Measurements from ENCODE around the gene CNTNAP2.
"Not testable (repeated sequence)": the region's sequence is repeated elsewhere in the genome, so short reads cannot be mapped to it uniquely, and the experiment has no call there.

CNTNAP2 gene

DNA sequence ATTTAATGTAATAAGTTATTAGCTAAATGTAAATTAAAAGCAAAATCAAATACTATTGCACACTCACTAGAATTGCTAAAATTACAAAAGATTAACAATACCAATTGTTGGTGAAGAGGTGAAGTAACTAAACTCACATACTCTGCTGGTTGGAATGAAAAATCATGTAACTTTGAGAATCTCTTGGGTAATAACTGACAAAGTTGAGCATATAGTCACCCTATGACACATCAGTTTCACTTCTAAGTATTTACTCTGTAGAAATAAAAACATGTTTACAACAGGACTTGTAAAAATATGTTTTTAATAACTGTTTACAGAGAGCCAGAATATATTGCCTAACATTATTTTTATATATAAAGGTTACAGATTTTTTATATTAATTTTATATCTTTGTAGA is 33.6 kb downstream of the CNTNAP2 start:
- no peak for DNase-seq (ENCODE audit: low read depth)

GRCh38 chr7:146172112-146172511 is 55.5 kb downstream of the CNTNAP2 start:
- DNase-seq (ENCODE audit: low read depth): no peak

- no peak for DNase-seq (ENCODE audit: low read depth)
Observed at GRCh38 chr7:146175716-146176115, 59.1 kb downstream of the CNTNAP2 start.

GRCh38 chr7:146176860-146177259 is 60.3 kb downstream of the CNTNAP2 start:
- DNase-seq (ENCODE audit: low read depth): no peak

- no peak for DNase-seq (ENCODE audit: low read depth)
Observed at GRCh38 chr7:146177301-146177700, 60.7 kb downstream of the CNTNAP2 start.

DNA sequence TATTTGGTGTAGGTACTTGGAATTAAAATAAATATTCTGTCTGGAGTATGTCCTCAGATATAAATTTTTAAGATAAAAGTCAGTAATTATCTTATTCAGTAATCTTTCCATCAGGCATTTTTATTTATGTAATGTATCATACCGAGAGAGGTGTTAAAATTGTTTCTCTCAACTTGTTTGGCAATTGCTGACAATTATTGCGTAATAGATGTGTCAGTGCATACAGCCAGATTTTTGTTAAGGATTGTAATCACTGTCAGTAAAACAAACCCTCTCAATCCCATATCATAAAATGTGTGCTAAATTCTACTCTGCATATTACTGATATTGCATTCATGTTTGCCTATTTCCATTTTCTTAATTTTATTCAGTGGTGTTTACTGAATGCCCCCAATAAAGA is 69.2 kb downstream of the CNTNAP2 start:
- DNase-seq (ENCODE audit: low read depth): no peak

DNA sequence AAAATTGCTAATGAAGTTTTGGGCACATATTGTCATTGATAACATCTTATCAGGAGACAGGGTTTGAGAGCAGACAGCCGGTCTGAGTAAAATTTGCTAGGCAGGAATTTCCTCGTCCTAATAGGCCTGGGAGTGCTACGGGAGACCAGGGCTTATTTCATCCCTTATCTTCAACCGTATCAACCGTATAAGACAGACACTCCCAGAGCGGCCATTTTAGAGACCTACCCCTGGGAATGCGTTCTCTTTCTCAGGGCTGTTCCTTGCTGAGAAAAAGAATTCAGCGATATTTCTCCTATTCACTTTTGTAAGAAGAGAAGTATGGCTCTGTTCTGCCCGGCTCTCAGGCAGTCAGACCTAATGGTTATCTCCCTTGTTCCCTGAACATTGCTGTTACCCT is 74.8 kb downstream of the CNTNAP2 start:
- DNase-seq (ENCODE audit: low read depth): not testable (repeated sequence)

DNA sequence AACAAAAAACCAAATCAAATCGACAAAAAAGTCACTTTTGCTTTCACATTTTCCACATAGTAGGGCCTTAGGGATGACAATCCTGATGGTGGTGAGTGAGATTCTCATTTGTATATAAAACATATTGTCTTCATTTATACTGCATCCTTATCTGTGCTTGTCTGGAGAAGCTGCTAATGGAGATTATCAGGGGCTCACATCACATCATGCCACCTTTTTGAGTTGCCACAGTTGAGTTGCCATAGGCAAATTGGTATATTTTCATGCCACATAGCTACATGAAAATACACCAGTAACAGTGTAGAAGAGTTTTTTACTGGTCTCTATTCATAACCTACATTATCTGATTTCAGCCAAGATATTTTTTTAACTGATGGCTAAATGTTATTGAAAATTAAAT is 85.3 kb downstream of the CNTNAP2 start:
- no peak for DNase-seq (ENCODE audit: low read depth)

DNA sequence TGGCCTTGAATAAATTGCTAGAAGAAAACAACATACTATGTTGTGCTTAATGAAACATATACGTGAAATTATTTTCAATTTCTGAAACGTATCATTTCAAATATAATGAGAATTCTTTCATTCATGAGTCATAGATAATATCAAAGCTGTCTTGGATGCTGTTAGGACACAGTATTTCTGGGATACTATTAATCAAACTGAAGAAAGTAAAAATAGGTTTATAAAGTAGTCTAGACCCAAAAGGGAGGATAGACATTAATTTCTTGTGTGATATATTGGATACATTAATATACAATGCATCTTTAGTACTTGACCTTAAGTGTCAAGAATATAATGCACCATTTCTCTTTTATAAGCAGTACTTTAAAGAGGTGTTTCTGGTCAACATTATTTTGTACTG is 89.7 kb downstream of the CNTNAP2 start:
- no peak for DNase-seq (ENCODE audit: low read depth)

- no peak for DNase-seq (ENCODE audit: low read depth)
Observed at GRCh38 chr7:146208492-146208891, 91.9 kb downstream of the CNTNAP2 start.

DNA sequence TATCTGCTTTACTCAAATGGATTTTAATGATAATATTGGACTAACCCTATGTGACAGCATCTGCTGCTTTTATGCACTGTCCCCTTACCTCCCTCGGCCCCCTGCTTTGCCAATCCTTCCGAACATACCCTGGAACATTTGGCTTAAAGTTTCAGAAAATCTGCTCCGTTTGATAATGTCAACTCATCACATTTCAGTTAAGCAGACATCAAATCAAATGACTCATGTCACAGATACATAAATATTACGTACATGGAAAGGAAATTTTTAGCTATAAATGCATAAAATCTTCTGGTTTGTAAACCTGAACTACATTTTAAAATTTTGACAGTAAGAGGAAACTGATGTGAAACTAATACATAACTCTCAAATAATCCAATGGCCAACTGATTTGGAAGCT is 98.2 kb downstream of the CNTNAP2 start:
- DNase-seq (ENCODE audit: low read depth): no peak

DNA sequence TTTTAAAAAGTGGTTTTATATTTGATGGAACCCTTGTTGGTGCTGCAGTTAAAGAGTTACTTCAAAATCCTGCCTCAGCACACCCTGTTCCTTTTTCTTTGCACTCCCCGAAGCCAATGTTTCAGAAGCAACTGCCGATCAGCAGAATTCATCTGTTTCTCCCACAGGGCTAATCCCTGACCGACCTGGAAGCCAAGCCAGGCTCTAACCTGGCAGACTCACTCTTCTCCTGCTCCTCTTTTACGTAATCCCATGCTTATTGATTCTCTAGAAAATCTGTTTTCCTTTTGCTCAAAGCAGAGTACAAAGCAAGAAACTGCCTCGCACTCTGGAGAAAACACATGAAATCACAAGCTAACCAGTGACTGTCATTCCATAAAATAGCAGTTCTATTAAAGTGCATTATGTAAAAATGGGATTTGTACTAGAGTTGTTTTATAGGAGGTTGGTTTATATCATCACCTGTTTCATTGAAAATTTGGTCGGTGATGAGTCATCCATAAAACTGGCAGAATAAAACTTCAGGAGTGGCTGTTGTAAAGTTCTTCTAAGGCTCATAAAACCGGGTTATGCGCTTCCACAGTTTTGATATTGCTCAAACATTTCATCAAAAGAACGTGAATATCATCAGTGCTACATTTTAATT is 99.9 kb downstream of the CNTNAP2 start:
- DNase-seq (ENCODE audit: low read depth): no peak

- no peak for DNase-seq (ENCODE audit: low read depth)
Observed at GRCh38 chr7:146223851-146224250, 107.2 kb downstream of the CNTNAP2 start.

GRCh38 chr7:146232604-146233003 is 116.0 kb downstream of the CNTNAP2 start:
- no peak for DNase-seq (ENCODE audit: low read depth)

- no peak for DNase-seq (ENCODE audit: low read depth)
Observed at GRCh38 chr7:146235195-146235594, 118.6 kb downstream of the CNTNAP2 start.

GRCh38 chr7:146242661-146243060 is 126.1 kb downstream of the CNTNAP2 start:
- DNase-seq (ENCODE audit: low read depth): no peak

- DNase-seq (ENCODE audit: low read depth): not testable (repeated sequence)
Observed at GRCh38 chr7:146247991-146248390, 131.4 kb downstream of the CNTNAP2 start.

GRCh38 chr7:146248744-146249143 is 132.1 kb downstream of the CNTNAP2 start:
- not testable (repeated sequence) for DNase-seq (ENCODE audit: low read depth)

- no peak for DNase-seq (ENCODE audit: low read depth)
Observed at GRCh38 chr7:146249272-146249671, 132.7 kb downstream of the CNTNAP2 start.

DNA sequence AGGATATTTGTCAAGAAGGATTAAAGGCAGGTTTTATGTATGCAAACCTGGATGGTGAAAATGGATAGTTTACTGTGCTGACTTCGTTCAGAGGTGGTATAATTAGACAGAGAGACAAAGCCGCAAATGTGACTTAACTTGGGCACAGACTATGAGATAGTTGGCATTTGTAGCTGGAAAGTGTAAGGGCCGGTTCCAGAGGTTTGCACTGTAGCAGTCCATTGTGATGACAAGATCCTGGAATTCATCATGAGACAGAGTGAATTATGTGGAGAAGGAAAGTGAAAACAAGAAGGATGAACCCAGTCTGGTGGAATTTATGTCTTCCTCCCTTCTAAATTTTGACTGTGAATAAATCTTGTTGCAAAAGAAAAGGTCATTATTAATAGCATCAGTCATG is 139.0 kb downstream of the CNTNAP2 start:
- DNase-seq (ENCODE audit: low read depth): no peak

DNA sequence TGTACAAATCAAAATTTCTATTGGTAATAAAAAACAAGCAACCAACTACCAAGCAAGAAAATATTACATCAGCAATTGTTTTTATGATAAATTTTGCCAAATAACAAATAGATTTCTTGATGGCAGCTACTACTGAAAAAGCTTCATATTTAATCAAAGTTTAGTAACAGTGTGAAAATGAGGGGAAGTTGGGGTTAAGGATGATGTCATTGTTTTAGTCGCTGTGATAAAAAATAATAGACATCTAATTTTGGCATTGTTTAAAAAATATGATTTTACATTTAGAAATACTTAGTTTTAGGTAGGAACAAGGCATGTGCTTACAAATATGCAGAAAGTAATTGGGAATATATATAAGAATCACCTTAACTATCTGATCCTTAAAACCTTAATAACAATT is 145.9 kb downstream of the CNTNAP2 start:
- DNase-seq (ENCODE audit: low read depth): no peak

GRCh38 chr7:146276888-146277287 is 160.3 kb downstream of the CNTNAP2 start:
- no peak for DNase-seq (ENCODE audit: low read depth)

- DNase-seq (ENCODE audit: low read depth): no peak
Observed at GRCh38 chr7:146285418-146285817, 168.8 kb downstream of the CNTNAP2 start.

DNA sequence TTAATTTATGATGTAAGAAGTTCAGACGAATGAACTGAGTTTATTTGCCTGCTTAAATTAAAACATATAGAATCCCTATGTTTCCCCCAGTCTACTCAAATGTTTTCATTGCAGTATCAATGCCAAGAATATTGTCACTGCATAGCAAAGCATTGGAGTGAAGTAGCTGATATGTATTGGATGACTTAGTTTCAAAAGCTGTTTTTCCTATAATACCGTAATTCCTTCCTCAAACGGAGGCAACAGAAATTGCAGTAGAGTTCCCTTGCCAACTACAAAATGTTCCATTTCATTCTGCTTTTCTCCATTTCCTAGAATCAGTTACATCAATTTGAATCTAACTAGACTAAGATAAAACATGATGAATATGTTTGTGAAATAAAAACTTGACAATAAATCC is 174.1 kb downstream of the CNTNAP2 start:
- DNase-seq (ENCODE audit: low read depth): no peak

- DNase-seq (ENCODE audit: low read depth): no peak
Observed at GRCh38 chr7:146291900-146292299, 175.3 kb downstream of the CNTNAP2 start.

Data from activated T-helper 9 cell treated with anti-CD3 and anti-CD28 coated beads, Interleukin-2, amount 50 U/mL, for 16 hours (primary cell).